Heart left ventricle (tissue), 13 donors: Measurements from ENCODE around the gene KIF20A.

Experiments used
- POLR2A ChIP-seq, 2 donors: fragments of 450-650 bp; IDR thresholded peaks; one replicate each; pipeline ENCODE4 v1.6.1; 2017; ENCODE audit warnings: antibody characterized with exemption in 2 of 2, mild to moderate bottlenecking in 2 of 2, moderate library complexity in 2 of 2
- TF ChIP-seq, protein P1 (sequence below), 12 donors: fragments of 200-600 bp; sonication (generic) in 4 of 12; IDR thresholded peaks; one replicate each; pipeline versions ENCODE4 v1.5.0 to v1.8.0; 2018 to 2022; ENCODE audit warnings: antibody characterized with exemption in 12 of 12, mild to moderate bottlenecking in 5 of 12
- donor health status: ischemic (EF 13 %, LVEDD 7.1; RV severe dilation, severe dysfunction).
- donor health status: DM: no; HTN: yes; CAD: no.
- donor health status: DM: no; HTN: no; CAD: no.
- donor health status: ischemic (EF 25% LVEDD 6.9; RV normal size, moderate dysfunction).
- donor health status: ischemic (EF 25% LVEDD 5.7; RV mildly dilated, moderate dysfunction).
- donor health status: ischemic (EF 35%, LVEDD 5.7; RV mildly dilated, moderate dysfunction).
- donor health status: nonischemic (EF 11% LVEDD 7.7; RV severe dilation, severe dysfunction).
- donor health status: DM: yes; HTN: yes; CAD: no.
- donor health status: PGD.
- donor health status: ischemic (EF 29% LVEDD 5.4; RV normal size, mild dysfunction).
- donor health status: nonischemic (EF 23%, LVEDD 6.1; RV moderate dilation, normal function).

DNA sequence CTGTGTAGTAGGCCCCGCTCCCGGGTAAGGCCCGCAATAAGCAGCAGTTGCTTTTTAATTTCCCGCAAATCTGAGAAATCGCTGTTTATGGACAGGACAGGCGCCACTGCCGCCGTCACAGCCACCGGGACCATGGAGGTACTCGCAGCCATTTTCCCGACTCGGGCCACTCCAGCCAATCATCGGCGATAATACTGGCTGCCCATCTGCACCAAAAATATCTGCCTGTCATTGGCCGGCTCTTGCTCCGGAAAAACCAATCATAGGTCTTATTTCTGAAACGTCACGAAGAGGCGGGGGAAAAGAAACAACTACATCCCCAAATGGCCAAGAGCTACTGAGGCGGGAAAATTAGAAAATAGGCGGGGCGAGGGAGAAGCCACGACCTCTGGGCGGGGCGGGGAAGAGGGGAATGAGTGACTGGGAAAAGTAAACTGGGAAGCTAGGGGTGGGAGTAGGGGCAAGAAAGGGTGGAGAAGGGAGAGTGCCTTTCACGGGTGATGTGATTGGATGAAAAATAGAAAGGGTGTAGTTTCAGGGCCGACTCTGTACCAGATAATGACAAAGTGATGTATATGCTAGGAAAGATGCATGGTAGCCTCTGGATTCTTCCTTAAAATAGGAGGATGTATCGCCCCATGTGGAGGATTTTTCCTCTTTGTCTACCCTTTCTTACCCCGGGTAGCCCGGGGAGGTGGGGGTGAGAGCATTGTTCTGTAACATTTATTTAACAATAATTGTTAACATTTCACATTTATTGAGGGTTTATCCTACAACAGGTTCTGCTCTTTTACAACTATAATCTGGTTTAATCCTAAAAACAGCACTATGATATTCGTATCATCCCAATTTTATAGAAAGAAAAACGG, 34.5 kb downstream of the KIF20A start, which contains the start of gene CDC23:
- TF ChIP-seq, protein P1, sequence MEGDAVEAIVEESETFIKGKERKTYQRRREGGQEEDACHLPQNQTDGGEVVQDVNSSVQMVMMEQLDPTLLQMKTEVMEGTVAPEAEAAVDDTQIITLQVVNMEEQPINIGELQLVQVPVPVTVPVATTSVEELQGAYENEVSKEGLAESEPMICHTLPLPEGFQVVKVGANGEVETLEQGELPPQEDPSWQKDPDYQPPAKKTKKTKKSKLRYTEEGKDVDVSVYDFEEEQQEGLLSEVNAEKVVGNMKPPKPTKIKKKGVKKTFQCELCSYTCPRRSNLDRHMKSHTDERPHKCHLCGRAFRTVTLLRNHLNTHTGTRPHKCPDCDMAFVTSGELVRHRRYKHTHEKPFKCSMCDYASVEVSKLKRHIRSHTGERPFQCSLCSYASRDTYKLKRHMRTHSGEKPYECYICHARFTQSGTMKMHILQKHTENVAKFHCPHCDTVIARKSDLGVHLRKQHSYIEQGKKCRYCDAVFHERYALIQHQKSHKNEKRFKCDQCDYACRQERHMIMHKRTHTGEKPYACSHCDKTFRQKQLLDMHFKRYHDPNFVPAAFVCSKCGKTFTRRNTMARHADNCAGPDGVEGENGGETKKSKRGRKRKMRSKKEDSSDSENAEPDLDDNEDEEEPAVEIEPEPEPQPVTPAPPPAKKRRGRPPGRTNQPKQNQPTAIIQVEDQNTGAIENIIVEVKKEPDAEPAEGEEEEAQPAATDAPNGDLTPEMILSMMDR (IDR thresholded peaks at IDR 0.05), result no peak
- TF ChIP-seq POLR2A (IDR thresholded peaks at IDR 0.05), result peak; percentile 20 to 51
